Thyroid gland (tissue), 4 donors: ENCODE results near the gene YPEL2.

Source experiments
- CTCF ChIP-seq, 6 experiments: fragments of 200-600 bp in 3 of 6; fragments of 450-650 bp in 3 of 6; sonication (generic) in 3 of 6; IDR thresholded peaks; one replicate each; pipeline ENCODE4 v1.5.1; 2016 to 2019; ENCODE audit warnings: antibody characterized with exemption in 6 of 6, mild to moderate bottlenecking in 2 of 6, inconsistent platforms in 1 of 6, moderate library complexity in 1 of 6
- POLR2A ChIP-seq, 2 donors: fragments of 450-650 bp; IDR thresholded peaks; one replicate each; pipeline ENCODE4 v1.6.1; 2017; ENCODE audit warnings: antibody characterized with exemption in 2 of 2, mild to moderate bottlenecking in 2 of 2, moderate library complexity in 1 of 2

GRCh38 chr17:59402760-59403159, 71.3 kb downstream of the YPEL2 start:
- TF ChIP-seq CTCF (IDR thresholded peaks at IDR 0.05) (no peak), POLR2A (IDR thresholded peaks at IDR 0.05) (no peak)
